CD4-positive, alpha-beta T cell (primary cell): Measurements from ENCODE around the gene ZNF827. TPM values are rescaled to one million over a fixed set of nuclear protein-coding genes. Genes with fewer than 3 reads are reported as not detected.

Experiments used
- ATAC-seq: fragments of 200-7000 bp; cut with Tn5 transposase; one replicate; pipeline ENCODE4 v1.10.0; 2022; ENCODE audit warnings: mild to moderate bottlenecking; ENCODE audit not compliant: poor library complexity
- CTCF ChIA-PET: fragments of 350-600 bp; sonication (Branson Sonifier 250); formaldehyde crosslinking; loops from one replicate; lab custom pipeline; 2021; ENCODE audit warnings: antibody characterized with exemption, inconsistent platforms; lab: Charles Lee
- POLR2A ChIA-PET: fragments of 350-600 bp; sonication (Branson Sonifier 250); formaldehyde crosslinking; loops from one replicate; lab custom pipeline; 2021; ENCODE audit warnings: antibody characterized with exemption, inconsistent platforms; lab: Charles Lee
- DNase-seq, 14 experiments: peaks; one replicate each; pipeline ENCODE4 v3.0.0-alpha.2; 2013 to 2020; ENCODE audit warnings: mixed read lengths in 2 of 14
- H3K27ac ChIP-seq, 2 donors: one replicate each; pipeline versions ENCODE4 v1.5.1 to v1.7.0; 2013; ENCODE audit warnings: low read length in 2 of 2, low read depth in 1 of 2, mild to moderate bottlenecking in 1 of 2
- H3K27me3 ChIP-seq, 2 experiments: 1 replicate in 1 of 2; 2 replicates in 1 of 2; pipeline versions ENCODE4 v1.6.1 to v1.7.0; 2013; ENCODE audit warnings: low read length in 2 of 2, control low read depth in 1 of 2, mild to moderate bottlenecking in 1 of 2, moderate library complexity in 1 of 2; ENCODE audit not compliant: insufficient read depth in 2 of 2, control insufficient read depth in 1 of 2
- H3K36me3 ChIP-seq: one replicate; pipeline ENCODE4 v1.6.1; 2013; ENCODE audit warnings: low read length, control low read depth; ENCODE audit not compliant: insufficient read depth
- H3K4me1 ChIP-seq: one replicate; pipeline ENCODE4 v1.6.1; 2013; ENCODE audit warnings: low read length, control low read depth; ENCODE audit not compliant: insufficient read depth
- H3K4me3 ChIP-seq: one replicate; pipeline ENCODE4 v1.5.1; 2013; ENCODE audit warnings: mild to moderate bottlenecking, low read length, moderate library complexity
- H3K9me3 ChIP-seq, 2 experiments: 1 replicate in 1 of 2; 2 replicates in 1 of 2; pipeline versions ENCODE4 v1.6.1 to v1.7.0; 2013; ENCODE audit warnings: low read length in 2 of 2, mild to moderate bottlenecking in 2 of 2, control low read depth in 1 of 2, moderate library complexity in 1 of 2; ENCODE audit not compliant: control insufficient read depth in 1 of 2, insufficient read depth in 1 of 2
- H3K27ac Mint-ChIP-seq: one replicate; pipeline ENCODE4 v1.8.0; 2020; ENCODE audit warnings: mixed read lengths
- H3K27me3 Mint-ChIP-seq: one replicate; pipeline ENCODE4 v1.8.0; 2021; ENCODE audit warnings: mixed read lengths
- H3K36me3 Mint-ChIP-seq: one replicate; pipeline ENCODE4 v1.8.0; 2021; ENCODE audit warnings: low read depth, mixed read lengths
- H3K4me1 Mint-ChIP-seq: one replicate; pipeline ENCODE4 v1.8.0; 2021; ENCODE audit warnings: low read depth, mixed read lengths
- H3K4me3 Mint-ChIP-seq: one replicate; pipeline ENCODE4 v1.8.0; 2020; ENCODE audit warnings: mild to moderate bottlenecking, mixed read lengths
- H3K9me3 Mint-ChIP-seq: one replicate; pipeline ENCODE4 v1.8.0; 2020; ENCODE audit warnings: mixed read lengths
- intact Hi-C, 2 experiments: fragments of 100-400 bp; cut with DNase I in 1 of 2; cut with micrococcal nuclease in 1 of 2; formaldehyde crosslinking; loops; one replicate each; pipeline versions ENCODE4 v1.15.1 to v1.9.0; 2023 to 2025; cut with DNase I, micrococcal nuclease
- total RNA-seq, 174 experiments: library from RNA in 2 of 174; stranded (reverse) in 2 of 174; gene quantifications; one replicate each; pipeline ENCODE4 v1.2.3 and lab custom pipeline; 2021 to 2026
- TF ChIP-seq, protein P1 (sequence below): fragments of 200-600 bp; IDR thresholded peaks from one replicate; pipeline ENCODE4 v1.8.0; 2022; ENCODE audit warnings: antibody characterized with exemption, mild to moderate bottlenecking

ZNF827 gene
- total RNA-seq, 2 experiments from 2014 or later = 13.7 to 14.3 TPM

DNA sequence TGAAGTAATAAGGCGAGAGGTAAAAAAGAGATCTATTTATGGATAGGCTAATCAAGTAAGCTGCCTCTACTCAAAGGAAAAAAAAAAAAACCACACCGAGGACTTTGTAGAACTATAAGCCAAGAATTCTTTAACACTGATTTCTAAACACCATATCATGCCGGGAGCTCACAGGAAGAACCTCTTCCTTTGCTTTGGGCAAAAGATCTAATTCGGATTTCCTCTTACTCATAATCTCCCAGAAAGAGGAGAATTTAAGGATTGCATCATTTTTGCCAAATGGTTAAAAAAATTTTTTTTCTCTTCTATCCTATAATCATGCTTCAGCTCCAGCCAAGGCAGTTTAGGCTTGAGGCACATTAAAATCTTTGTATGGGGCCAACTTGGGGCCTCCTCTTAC lies 95.5 kb downstream of the ZNF827 start:
- Mint-ChIP-seq H3K9me3 (no peaks in the 10 kb centered on the region), H3K4me1 (peaks cover 23% of the 10 kb centered on the region), H3K36me3 (peaks cover 58% of the 10 kb centered on the region), H3K27ac (peak overlapping the region; percentile 50), H3K4me3 (no peak overlapping the region), H3K27me3 (no peaks in the 10 kb centered on the region)
- Histone ChIP-seq H3K4me1 (peaks cover 7% of the 10 kb centered on the region), H3K36me3 (peaks cover 21% of the 10 kb centered on the region), H3K27me3 (no peaks in the 10 kb centered on the region), H3K4me3 (no peak overlapping the region), H3K27ac (no peak overlapping the region), H3K9me3 (no peaks in the 10 kb centered on the region)
- ATAC-seq (no peak), DNase-seq (no peak)
- CTCF ChIA-PET = no interaction called here
- POLR2A ChIA-PET = interaction anchor here (0.8 to 1.0 kb wide), 3 partner anchors 13 to 95 kb away, joined by 3 to 5 read pairs (median 3); partner anchors contain the start of gene ZNF827
- intact Hi-C loops = loop anchor here in 1 of 2 experiments (5.0 kb wide), 1 partner anchor 94 kb away; the partner anchor contains the start of gene ZNF827
- TF ChIP-seq, protein P1, sequence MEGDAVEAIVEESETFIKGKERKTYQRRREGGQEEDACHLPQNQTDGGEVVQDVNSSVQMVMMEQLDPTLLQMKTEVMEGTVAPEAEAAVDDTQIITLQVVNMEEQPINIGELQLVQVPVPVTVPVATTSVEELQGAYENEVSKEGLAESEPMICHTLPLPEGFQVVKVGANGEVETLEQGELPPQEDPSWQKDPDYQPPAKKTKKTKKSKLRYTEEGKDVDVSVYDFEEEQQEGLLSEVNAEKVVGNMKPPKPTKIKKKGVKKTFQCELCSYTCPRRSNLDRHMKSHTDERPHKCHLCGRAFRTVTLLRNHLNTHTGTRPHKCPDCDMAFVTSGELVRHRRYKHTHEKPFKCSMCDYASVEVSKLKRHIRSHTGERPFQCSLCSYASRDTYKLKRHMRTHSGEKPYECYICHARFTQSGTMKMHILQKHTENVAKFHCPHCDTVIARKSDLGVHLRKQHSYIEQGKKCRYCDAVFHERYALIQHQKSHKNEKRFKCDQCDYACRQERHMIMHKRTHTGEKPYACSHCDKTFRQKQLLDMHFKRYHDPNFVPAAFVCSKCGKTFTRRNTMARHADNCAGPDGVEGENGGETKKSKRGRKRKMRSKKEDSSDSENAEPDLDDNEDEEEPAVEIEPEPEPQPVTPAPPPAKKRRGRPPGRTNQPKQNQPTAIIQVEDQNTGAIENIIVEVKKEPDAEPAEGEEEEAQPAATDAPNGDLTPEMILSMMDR = no peak

DNA sequence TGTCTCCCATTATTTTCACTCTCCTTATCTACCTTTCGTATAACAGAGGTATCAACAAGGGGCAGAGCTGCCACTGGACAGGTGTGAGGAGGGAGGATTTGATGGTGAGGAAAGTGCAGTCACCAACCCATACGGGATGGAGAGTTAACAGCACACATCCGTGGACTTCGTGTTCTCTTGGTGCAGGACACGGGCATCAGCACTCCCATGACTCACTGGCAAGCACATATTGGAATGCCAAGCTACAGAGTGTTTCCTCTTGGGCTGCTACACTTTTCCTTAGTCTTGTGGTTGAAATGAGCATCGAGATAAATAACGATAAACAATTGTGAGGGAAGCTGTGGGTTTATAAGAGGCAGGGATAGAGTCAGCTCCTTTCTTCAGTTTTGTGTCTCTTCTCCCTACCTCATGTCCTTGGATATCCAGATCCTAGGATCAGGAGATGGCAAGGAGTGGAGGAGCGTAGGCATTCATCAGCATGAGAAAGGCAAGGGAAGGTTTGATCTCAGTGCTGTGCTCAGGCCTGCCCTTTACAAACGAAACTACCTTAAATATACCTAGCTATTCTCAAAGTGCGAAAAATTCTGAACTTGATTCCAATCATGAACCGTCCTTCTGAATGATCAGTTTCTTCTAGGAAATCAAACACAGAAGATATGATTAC lies 96.3 kb downstream of the ZNF827 start:
- DNase-seq = no peak
- ChIA-PET CTCF (no interaction called here), POLR2A (no interaction called here)
- H3K9me3 Mint-ChIP-seq = no peaks in the 10 kb centered on the region
- H3K4me1 Mint-ChIP-seq = peaks cover 23% of the 10 kb centered on the region
- intact Hi-C loops = loop anchor here in 1 of 2 experiments (5.0 kb wide), 1 partner anchor 95 kb away; the partner anchor contains the start of gene ZNF827
- no peaks in the 10 kb centered on the region for H3K27me3 Mint-ChIP-seq
- peaks cover 50% of the 10 kb centered on the region for H3K36me3 Mint-ChIP-seq
- TF ChIP-seq, protein P1 = no peak
- H3K4me3 Mint-ChIP-seq = no peak overlapping the region
- ATAC-seq = no peak
- H3K27ac ChIP-seq = no peak overlapping the region
- H3K27ac Mint-ChIP-seq = no peak overlapping the region
- H3K27me3 ChIP-seq = no peaks in the 10 kb centered on the region
- H3K36me3 ChIP-seq = peaks cover 21% of the 10 kb centered on the region
- no peaks in the 10 kb centered on the region for H3K9me3 ChIP-seq
- H3K4me1 ChIP-seq = peaks cover 7% of the 10 kb centered on the region
- H3K4me3 ChIP-seq = no peak overlapping the region

DNA sequence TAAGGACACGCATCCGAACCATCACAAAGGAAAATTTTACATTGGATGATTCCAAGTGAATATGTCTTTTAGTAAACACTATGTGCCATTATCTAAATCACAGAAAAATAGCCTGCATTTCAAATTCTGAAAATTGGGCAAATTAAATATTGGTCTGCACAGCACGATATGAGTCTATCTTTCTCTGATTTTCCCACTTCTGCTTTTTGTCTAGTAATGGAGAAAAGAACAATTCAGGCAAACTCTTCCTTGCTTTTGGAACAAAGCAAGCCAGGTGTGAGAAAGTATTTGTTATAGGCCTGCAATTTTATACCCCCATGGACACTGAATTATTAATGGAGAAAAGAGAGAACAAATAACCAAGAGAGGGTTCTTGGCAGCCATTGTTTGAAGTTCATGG lies 97.8 kb downstream of the ZNF827 start:
- no peaks in the 10 kb centered on the region for H3K9me3 Mint-ChIP-seq
- H3K27me3 Mint-ChIP-seq = no peaks in the 10 kb centered on the region
- TF ChIP-seq, protein P1 = no peak
- no peak overlapping the region for H3K27ac ChIP-seq
- intact Hi-C loops = loop anchor here in 1 of 2 experiments (5.0 kb wide), 1 partner anchor 96 kb away; the partner anchor contains the start of gene ZNF827
- ATAC-seq = no peak
- ChIA-PET CTCF (no interaction called here), POLR2A (no interaction called here)
- H3K36me3 ChIP-seq = peaks cover 18% of the 10 kb centered on the region
- peaks cover 23% of the 10 kb centered on the region for H3K4me1 Mint-ChIP-seq
- H3K4me1 ChIP-seq = peaks cover 7% of the 10 kb centered on the region
- no peak overlapping the region for H3K4me3 Mint-ChIP-seq
- peaks cover 43% of the 10 kb centered on the region for H3K36me3 Mint-ChIP-seq
- no peaks in the 10 kb centered on the region for H3K27me3 ChIP-seq
- DNase-seq = no peak
- H3K27ac Mint-ChIP-seq = no peak overlapping the region
- no peak overlapping the region for H3K4me3 ChIP-seq
- no peaks in the 10 kb centered on the region for H3K9me3 ChIP-seq
